Right cardiac atrium (tissue), 5 donors: Measurements from ENCODE around the gene GJB1. TPM values are rescaled to one million over a fixed set of nuclear protein-coding genes. Genes with fewer than 3 reads are reported as not detected.
"Not testable (repeated sequence)": the region's sequence is repeated elsewhere in the genome, so short reads cannot be mapped to it uniquely, and the experiment has no call there.

ENCODE experiments used
- ATAC-seq, 2 donors: fragments of 200-7000 bp; cut with Tn5 transposase; one replicate each; pipeline versions ENCODE4 v1.8.0 to v1.9.1; 2020; ENCODE audit warnings: moderate library complexity in 2 of 2, mild to moderate bottlenecking in 1 of 2
- DNase-seq, 3 donors: peaks; one replicate each; pipeline ENCODE4 v3.0.0-alpha.2; 2020
- H3K27ac ChIP-seq: one replicate; pipeline ENCODE4 v1.5.1; 2013; ENCODE audit warnings: mild to moderate bottlenecking, low read length, control low read depth, moderate library complexity
- H3K27me3 ChIP-seq: one replicate; pipeline ENCODE4 v1.6.1; 2013; ENCODE audit not compliant: control insufficient read depth, insufficient read depth
- H3K4me1 ChIP-seq: one replicate; pipeline ENCODE4 v1.6.1; 2013; ENCODE audit warnings: low read length; ENCODE audit not compliant: control insufficient read depth, insufficient read depth
- H3K4me3 ChIP-seq: one replicate; pipeline ENCODE4 v1.5.1; 2013; ENCODE audit warnings: low read length, control low read depth
- H3K9me3 ChIP-seq: one replicate; pipeline ENCODE4 v1.6.1; 2013; ENCODE audit warnings: low read length; ENCODE audit not compliant: control insufficient read depth
- WGBS: extraction: QIAGEN DNeasy Blood & Tissue Kit; methylation state at CpG from one replicate; pipeline ENCODE4 v1.1.7; 2013; 5-methylcytosine and 5-hydroxymethylcytosine counted together
- intact Hi-C, 4 donors: fragments of 100-400 bp; cut with DNase I; formaldehyde crosslinking; loops; one replicate each; pipeline versions ENCODE4 v1.11.0 to v1.14.0; 2022 to 2023
- long read RNA-seq, 4 donors: library from polyadenylated mRNA; unstranded; transcript quantifications; one replicate each; pipeline ENCODE4 v2.0.0, GENCODE V29; 2020 to 2021
- polyA plus RNA-seq: library from polyadenylated mRNA; stranded (reverse); fragments of 200-250 nt; gene quantifications from one replicate; pipeline ENCODE4 v1.2.3, GENCODE V29; 2013
- total RNA-seq, 4 donors: library from RNA; stranded (reverse); fragmentation: NEBNext Ultra II Directional; extraction: Animal tissue kit (Norgen Biotek cat#: 25700); gene quantifications; one replicate each; pipeline ENCODE4 v1.2.1, GENCODE V29; 2021
- donor health status: healthy with polysubstance abuse.
- donor health status: DM: no; HTN: yes; CAD: no.
- donor health status: DM: no; HTN: no; CAD: no.
- donor health status: DM: no; HTN: yes; CAD: no; lungs with severe emphysema.
- donor health status: DM: yes; HTN: yes; CAD: no.

The GJB1 gene
- total RNA-seq = not detected
- polyA plus RNA-seq = 0.11 TPM
- long read RNA-seq, donor 1 = 0 reads
- long read RNA-seq, donor 2 = 0 reads
- long read RNA-seq, donor 3 = 0 reads
- long read RNA-seq, donor 4 = 0 reads

GRCh38 chrX:71222929-71223328, at the start of gene GJB1:
Gene GJB1, plus strand, starts transcription at chrX:71223224. Its CDS starts 484 bp downstream, at chrX:71223708.
- DNase-seq (no peak), ATAC-seq (no peak)
- intact Hi-C loops = no loop called here
- no peaks in the 10 kb centered on the region for H3K27me3 ChIP-seq
- no peak within 1 kb of the TSS for H3K27ac ChIP-seq
- no peaks in the 10 kb centered on the region for H3K9me3 ChIP-seq
- no peaks in the 10 kb centered on the region for H3K4me1 ChIP-seq
- H3K4me3 ChIP-seq = no peak within 1 kb of the TSS
- WGBS = 77% methylated on average over 18 of the region's 18 CpGs

GRCh38 chrX:71173440-71173839, 49.6 kb upstream of the GJB1 start:
- no peak for ATAC-seq
- no peak for DNase-seq
- 57% methylated on average over 2 of the region's 2 CpGs for WGBS
- Histone ChIP-seq H3K4me1 (no peaks in the 10 kb centered on the region), H3K9me3 (no peaks in the 10 kb centered on the region), H3K27me3 (no peaks in the 10 kb centered on the region), H3K27ac (no peak overlapping the region), H3K4me3 (no peak overlapping the region)
- intact Hi-C loops = loop anchor here in 2 of 4 donors (10.0 kb wide), 3 partner anchors 79 to 409 kb away; partner anchors contain the start of gene FOXO4 (in 2 of the 2)

GRCh38 chrX:71174795-71175194, 48.2 kb upstream of the GJB1 start:
- Histone ChIP-seq H3K4me1 (no peaks in the 10 kb centered on the region), H3K9me3 (no peaks in the 10 kb centered on the region), H3K27me3 (no peaks in the 10 kb centered on the region), H3K4me3 (no peak overlapping the region), H3K27ac (no peak overlapping the region)
- DNase-seq (no peak), ATAC-seq (no peak)
- intact Hi-C loops = loop anchor here in 2 of 4 donors (10.0 kb wide), 3 partner anchors 80 to 410 kb away; partner anchors contain the start of gene FOXO4 (in 2 of the 2)
- 94% methylated on average over 1 of the region's 1 CpG for WGBS

- H3K4me3 ChIP-seq = no peak overlapping the region
- no peaks in the 10 kb centered on the region for H3K9me3 ChIP-seq
- DNase-seq (no peak), ATAC-seq (no peak)
- no peak overlapping the region for H3K27ac ChIP-seq
- H3K27me3 ChIP-seq = no peaks in the 10 kb centered on the region
- intact Hi-C loops = loop anchor here in 2 of 4 donors (10.0 kb wide), 3 partner anchors 81 to 411 kb away; partner anchors contain the start of gene FOXO4 (in 2 of the 2)
- no peaks in the 10 kb centered on the region for H3K4me1 ChIP-seq
- 93% methylated on average over 5 of the region's 5 CpGs for WGBS
Observed at GRCh38 chrX:71175531-71175930, 47.5 kb upstream of the GJB1 start.

GRCh38 chrX:71177327-71177726, 45.7 kb upstream of the GJB1 start:
- H3K27ac ChIP-seq = no peak overlapping the region
- ATAC-seq (no peak), DNase-seq (no peak)
- H3K9me3 ChIP-seq = no peaks in the 10 kb centered on the region
- H3K27me3 ChIP-seq = no peaks in the 10 kb centered on the region
- 62% methylated on average over 3 of the region's 3 CpGs for WGBS
- no peaks in the 10 kb centered on the region for H3K4me1 ChIP-seq
- no peak overlapping the region for H3K4me3 ChIP-seq
- intact Hi-C loops = loop anchor here in 2 of 4 donors (10.0 kb wide), 3 partner anchors 83 to 413 kb away; partner anchors contain the start of gene FOXO4 (in 2 of the 2)

GRCh38 chrX:71178908-71179307, 44.1 kb upstream of the GJB1 start:
- Histone ChIP-seq H3K27ac (no peak overlapping the region), H3K9me3 (no peaks in the 10 kb centered on the region), H3K4me1 (no peaks in the 10 kb centered on the region), H3K27me3 (no peaks in the 10 kb centered on the region), H3K4me3 (no peak overlapping the region)
- ATAC-seq = peak; percentile 31 to 35
- 1% methylated on average over 4 of the region's 4 CpGs for WGBS
- peak in 1 of 3 donors; percentile 70 for DNase-seq
- intact Hi-C loops = loop anchor here in 2 of 4 donors (10.0 kb wide), 3 partner anchors 84 to 414 kb away; partner anchors contain the start of gene FOXO4 (in 2 of the 2)

GRCh38 chrX:71180579-71181265, 42.3 kb upstream of the GJB1 start:
- DNase-seq, H3K4me3 ChIP-seq, H3K4me1 ChIP-seq, intact Hi-C loops, ATAC-seq, H3K27ac ChIP-seq, H3K9me3 ChIP-seq, H3K27me3 ChIP-seq: not testable (repeated sequence)
- 93% methylated on average over 9 of the region's 9 CpGs for WGBS

GRCh38 chrX:71181558-71181909, 41.5 kb upstream of the GJB1 start:
- intact Hi-C loops = no loop called here
- peak overlapping the region; percentile 99 for H3K27ac ChIP-seq
- H3K4me3 ChIP-seq = peak overlapping the region; percentile 82
- WGBS = 3% methylated on average over 10 of the region's 10 CpGs
- no peaks in the 10 kb centered on the region for H3K27me3 ChIP-seq
- no peaks in the 10 kb centered on the region for H3K4me1 ChIP-seq
- DNase-seq (peak in 2 of 3 donors; percentile 29 to 54), ATAC-seq (peak in 1 of 2 donors; percentile 52)
- no peaks in the 10 kb centered on the region for H3K9me3 ChIP-seq

- ATAC-seq (peak; percentile 96), DNase-seq (peak; percentile 85 to 91 (median 90))
- Histone ChIP-seq H3K27ac (peak overlapping the region; percentile 99), H3K9me3 (no peaks in the 10 kb centered on the region), H3K4me1 (no peaks in the 10 kb centered on the region), H3K4me3 (peak overlapping the region; percentile 82), H3K27me3 (no peaks in the 10 kb centered on the region)
- intact Hi-C loops = no loop called here
- WGBS = under 1% methylated on average over 42 of the region's 42 CpGs
Observed at GRCh38 chrX:71181910-71182799, 40.9 kb upstream of the GJB1 start.

GRCh38 chrX:71182871-71183270, 40.2 kb upstream of the GJB1 start:
- Histone ChIP-seq H3K9me3 (no peaks in the 10 kb centered on the region), H3K4me1 (no peaks in the 10 kb centered on the region), H3K27ac (peak overlapping the region; percentile 85), H3K27me3 (no peaks in the 10 kb centered on the region), H3K4me3 (peak overlapping the region; percentile 64)
- 38% methylated on average over 2 of the region's 2 CpGs for WGBS
- ATAC-seq (no peak), DNase-seq (no peak)
- intact Hi-C loops = no loop called here

- 37% methylated on average over 6 of the region's 6 CpGs for WGBS
- H3K4me3 ChIP-seq = no peak overlapping the region
- no peaks in the 10 kb centered on the region for H3K4me1 ChIP-seq
- H3K27me3 ChIP-seq = no peaks in the 10 kb centered on the region
- intact Hi-C loops = no loop called here
- ATAC-seq = no peak
- H3K9me3 ChIP-seq = no peaks in the 10 kb centered on the region
- H3K27ac ChIP-seq = no peak overlapping the region
- DNase-seq = no peak
Observed at GRCh38 chrX:71183341-71183740, 39.7 kb upstream of the GJB1 start.
